Ovary (tissue), 9 donors: ENCODE data around the gene CUEDC2. TPM values are rescaled to one million over a fixed set of nuclear protein-coding genes. Genes with fewer than 3 reads are reported as not detected.

ENCODE experiments used
- DNase-seq, 5 donors: peaks; one replicate each; pipeline ENCODE4 v3.0.0-alpha.2; 2019 to 2020
- H3K27ac ChIP-seq, 2 donors: fragments of 200-600 bp; one replicate each; pipeline versions ENCODE4 v1.5.1 to v1.8.0; 2019 to 2022
- H3K27me3 ChIP-seq: fragments of 200-600 bp; one replicate; pipeline ENCODE4 v1.8.0; 2022
- H3K36me3 ChIP-seq: fragments of 200-600 bp; sonication (generic); one replicate; pipeline ENCODE4 v1.5.1; 2019
- H3K4me1 ChIP-seq: one replicate; pipeline ENCODE4 v1.8.1; 2013; ENCODE audit warnings: mild to moderate bottlenecking, moderate library complexity; ENCODE audit not compliant: insufficient read depth
- H3K4me3 ChIP-seq: fragments of 200-600 bp; sonication (generic); one replicate; pipeline ENCODE4 v1.5.1; 2017
- H3K9me3 ChIP-seq, 2 donors: fragments of 200-600 bp in 1 of 2; sonication (generic) in 1 of 2; one replicate each; pipeline versions ENCODE4 v1.5.1 to v1.8.1; 2013 to 2019; ENCODE audit warnings: mild to moderate bottlenecking in 1 of 2, moderate library complexity in 1 of 2
- EP300 ChIP-seq: sonication (generic); formaldehyde crosslinking; IDR thresholded peaks from one replicate; pipeline ENCODE4 v1.6.1; 2017; ENCODE audit warnings: antibody characterized with exemption
- POLR2A ChIP-seq: fragments of 450-650 bp; IDR thresholded peaks from one replicate; pipeline ENCODE4 v1.6.1; 2017; ENCODE audit warnings: antibody characterized with exemption, mild to moderate bottlenecking, moderate library complexity
- WGBS, 3 donors: extraction: QIAGEN DNeasy Blood & Tissue Kit in 1 of 3; methylation state at CpG; one replicate each; pipeline versions ENCODE4 v1.1.5 to v1.1.7; 2013 to 2017; 5-methylcytosine and 5-hydroxymethylcytosine counted together
- intact Hi-C, 4 donors: fragments of 100-400 bp; cut with DNase I; formaldehyde crosslinking; loops; one replicate each; pipeline versions ENCODE4 v1.11.0 to v1.15.1; 2022 to 2023
- polyA plus RNA-seq, 2 donors: library from polyadenylated mRNA; stranded (reverse); fragments of 200-250 nt in 1 of 2; fragments of 350-450 nt in 1 of 2; fragmentation: Illumina TruSeq in 1 of 2; extraction: RNeasy Lipid Tissue Mini Kit (QIAGEN cat#74804) in 1 of 2; gene quantifications; one replicate each; pipeline ENCODE4 v1.2.3, GENCODE V29; 2013 to 2014
- total RNA-seq, 7 donors: library from RNA; depleted of rRNA in 2 of 7; stranded (reverse); fragments of >200 nt in 2 of 7; fragmentation: NEBNext Ultra II Directional in 3 of 7; extraction: Animal tissue kit (Norgen Biotek cat#: 25700) in 3 of 7; gene quantifications; one replicate each; pipeline versions ENCODE4 v1.1.0 to v1.2.4, GENCODE V29; 2016 to 2023
- TF ChIP-seq, protein P1 (sequence below), 3 donors: fragments of 450-650 bp in 2 of 3; fragments of 200-600 bp in 1 of 3; IDR thresholded peaks; one replicate each; pipeline versions ENCODE4 v1.5.1 to v1.8.0; 2016 to 2022; ENCODE audit warnings: antibody characterized with exemption in 3 of 3, mild to moderate bottlenecking in 1 of 3
- donor health status: DM: no; HTN: no; CAD: no; lungs with moderate emphysema.
- donor health status: DM: no; HTN: no; CAD: no.
- donor health status: Bipolar disorder and iron deficiency.
- donor health status: DM: yes; HTN: yes; CAD: no.
- donor health status: DM: no; HTN: no; CAD: no.
- donor health status: DM: yes; HTN: yes; CAD: no.

CUEDC2 gene
- total and polyA plus RNA-seq, 9 donors = 34.7 to 76.5 (median 61.7) TPM

GRCh38 chr10:102451105-102451969 is 19.0 kb upstream of the CUEDC2 start, which contains the start of gene C10orf95:
Gene C10orf95 (minus strand): TSS chr10:102451543. CDS start chr10:102451093, 450 bp downstream.
- intact Hi-C loops = no loop called here
- WGBS, 3 donors = 22 to 27% (median 25%) methylated on average over 28 of the region's 28 CpGs

DNA sequence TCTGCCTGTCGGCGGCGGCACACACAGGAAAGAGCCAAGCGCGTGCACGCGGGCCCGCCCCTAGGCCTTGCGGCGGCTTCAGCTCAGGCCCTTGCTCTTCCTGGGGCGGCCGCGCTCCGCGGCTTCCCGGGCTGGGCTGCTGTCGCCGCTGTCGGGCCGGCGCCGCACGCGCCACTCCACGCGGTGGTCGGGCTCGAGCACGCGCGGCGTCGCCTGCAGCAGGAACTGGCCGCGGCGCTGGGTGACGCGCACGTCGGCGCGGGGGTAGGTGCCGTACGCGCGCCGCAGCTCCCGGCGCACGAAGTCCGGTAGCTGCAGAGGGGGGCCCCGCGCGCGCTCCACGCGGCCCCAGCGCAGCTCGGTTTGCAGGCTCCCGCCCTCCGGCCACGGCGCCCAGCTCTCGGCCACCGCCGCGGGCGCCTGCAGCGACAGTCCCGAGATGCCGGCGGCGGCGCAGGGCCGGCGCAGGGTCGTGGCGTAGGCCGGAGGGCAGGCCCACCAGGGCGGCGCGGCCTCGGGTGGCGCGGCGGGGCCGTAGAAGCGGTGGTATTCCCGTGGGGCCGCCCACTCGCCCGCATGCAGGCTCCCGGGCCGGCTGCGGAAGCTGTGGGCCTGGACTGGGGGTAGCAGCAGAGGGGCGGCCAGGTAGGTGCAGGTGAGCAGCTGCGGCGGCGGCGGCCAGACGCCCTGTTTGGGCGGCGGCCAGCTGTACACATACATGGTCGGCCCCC is 18.2 kb upstream of the CUEDC2 start:
- 0 to 1% (median 0%) methylated on average over 41 to 104 of the region's 104 CpGs for WGBS, 3 donors
- DNase-seq = peak; percentile 66 to 86 (median 79)
- Histone ChIP-seq H3K4me1 (peaks cover 2% of the 10 kb centered on the region), H3K27me3 (no peaks in the 10 kb centered on the region), H3K27ac (peak overlapping the region; percentile 47 to 92), H3K4me3 (peak overlapping the region; percentile 74), H3K9me3 (no peaks in the 10 kb centered on the region), H3K36me3 (no peaks in the 10 kb centered on the region)
- intact Hi-C loops = no loop called here
- TF ChIP-seq EP300 (no peak), POLR2A (peak; percentile 10)

More at GRCh38 chr10:102451105-102451969, 19.0 kb upstream of the CUEDC2 start, which contains the start of gene C10orf95:
- peak within 1 kb of the TSS in 1 of 2 donors; percentile 92 for H3K27ac ChIP-seq
- DNase-seq = peak in 1 of 5 donors; percentile 61
- no peaks in the 10 kb centered on the region for H3K27me3 ChIP-seq
- H3K9me3 ChIP-seq = no peaks in the 10 kb centered on the region
- TF ChIP-seq, protein P1, sequence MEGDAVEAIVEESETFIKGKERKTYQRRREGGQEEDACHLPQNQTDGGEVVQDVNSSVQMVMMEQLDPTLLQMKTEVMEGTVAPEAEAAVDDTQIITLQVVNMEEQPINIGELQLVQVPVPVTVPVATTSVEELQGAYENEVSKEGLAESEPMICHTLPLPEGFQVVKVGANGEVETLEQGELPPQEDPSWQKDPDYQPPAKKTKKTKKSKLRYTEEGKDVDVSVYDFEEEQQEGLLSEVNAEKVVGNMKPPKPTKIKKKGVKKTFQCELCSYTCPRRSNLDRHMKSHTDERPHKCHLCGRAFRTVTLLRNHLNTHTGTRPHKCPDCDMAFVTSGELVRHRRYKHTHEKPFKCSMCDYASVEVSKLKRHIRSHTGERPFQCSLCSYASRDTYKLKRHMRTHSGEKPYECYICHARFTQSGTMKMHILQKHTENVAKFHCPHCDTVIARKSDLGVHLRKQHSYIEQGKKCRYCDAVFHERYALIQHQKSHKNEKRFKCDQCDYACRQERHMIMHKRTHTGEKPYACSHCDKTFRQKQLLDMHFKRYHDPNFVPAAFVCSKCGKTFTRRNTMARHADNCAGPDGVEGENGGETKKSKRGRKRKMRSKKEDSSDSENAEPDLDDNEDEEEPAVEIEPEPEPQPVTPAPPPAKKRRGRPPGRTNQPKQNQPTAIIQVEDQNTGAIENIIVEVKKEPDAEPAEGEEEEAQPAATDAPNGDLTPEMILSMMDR (IDR thresholded peaks at IDR 0.05) = no peak
- no peak for TF ChIP-seq POLR2A
- TF ChIP-seq EP300 = no peak
- no peaks in the 10 kb centered on the region for H3K36me3 ChIP-seq
- H3K4me3 ChIP-seq = peak within 1 kb of the TSS; percentile 74
- H3K4me1 ChIP-seq = peaks cover 2% of the 10 kb centered on the region

GRCh38 chr10:102450124-102450373 is 17.7 kb upstream of the CUEDC2 start:
- H3K4me3 ChIP-seq = peak overlapping the region; percentile 74
- no peak for DNase-seq
- H3K9me3 ChIP-seq = no peaks in the 10 kb centered on the region
- no peaks in the 10 kb centered on the region for H3K27me3 ChIP-seq
- peaks cover 2% of the 10 kb centered on the region for H3K4me1 ChIP-seq
- no peaks in the 10 kb centered on the region for H3K36me3 ChIP-seq
- 0 to 1% (median 0%) methylated on average over 11 of the region's 11 CpGs for WGBS, 3 donors
- intact Hi-C loops = no loop called here
- H3K27ac ChIP-seq = peak overlapping the region; percentile 47 to 92
- TF ChIP-seq POLR2A = no peak
- TF ChIP-seq, protein P1 (IDR thresholded peaks at IDR 0.05) = no peak
- no peak for TF ChIP-seq EP300

- intact Hi-C loops = no loop called here
- H3K27ac ChIP-seq = peak overlapping the region; percentile 47 to 92
These were observed 17.1 kb upstream of the CUEDC2 start for GRCh38 chr10:102449321-102450123.

More at GRCh38 chr10:102449321-102450123, 17.1 kb upstream of the CUEDC2 start:
- no peaks in the 10 kb centered on the region for H3K9me3 ChIP-seq
- H3K27me3 ChIP-seq = no peaks in the 10 kb centered on the region
- H3K36me3 ChIP-seq = no peaks in the 10 kb centered on the region
- peak overlapping the region; percentile 74 for H3K4me3 ChIP-seq
- 5 to 7% (median 6%) methylated on average over 30 of the region's 30 CpGs for WGBS, 3 donors
- TF ChIP-seq POLR2A = no peak
- TF ChIP-seq, protein P1 (IDR thresholded peaks at IDR 0.05) = no peak
- TF ChIP-seq EP300 = no peak
- peaks cover 2% of the 10 kb centered on the region for H3K4me1 ChIP-seq
- DNase-seq = peak; percentile 68 to 78 (median 75)
